GM19438 (cell line): Measurements from ENCODE around the gene TBC1D8B.

Experiments
- ATAC-seq: cut with Tn5 transposase; IDR thresholded peaks from one replicate; pipeline ENCODE4 v1.9.1; 2021; ENCODE audit warnings: low read depth; ENCODE audit not compliant: unreplicated experiment

Gene TBC1D8B

GRCh38 chrX:106894978-106895452, 92.5 kb downstream of the TBC1D8B start:
- ATAC-seq = no peak

DNA sequence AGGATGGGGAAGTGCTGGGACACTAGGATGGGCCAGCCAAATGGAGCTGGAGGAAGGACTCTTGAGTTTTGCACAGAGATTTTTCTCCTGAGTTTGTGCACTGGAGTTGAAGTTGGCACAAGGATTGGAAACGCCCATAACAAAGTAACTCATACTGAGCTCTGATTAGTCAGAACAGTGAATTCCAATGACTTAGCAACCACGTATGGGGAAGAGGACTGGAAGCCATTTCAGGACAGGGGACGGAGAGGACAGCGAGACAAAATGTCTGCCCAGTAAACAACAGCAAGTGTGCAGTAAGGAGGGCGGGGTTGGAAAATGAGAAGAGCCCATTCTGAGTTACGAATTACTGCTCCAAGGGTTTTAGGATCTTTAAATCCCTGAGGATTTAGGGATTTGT, 94.8 kb downstream of the TBC1D8B start:
- ATAC-seq = no peak

DNA sequence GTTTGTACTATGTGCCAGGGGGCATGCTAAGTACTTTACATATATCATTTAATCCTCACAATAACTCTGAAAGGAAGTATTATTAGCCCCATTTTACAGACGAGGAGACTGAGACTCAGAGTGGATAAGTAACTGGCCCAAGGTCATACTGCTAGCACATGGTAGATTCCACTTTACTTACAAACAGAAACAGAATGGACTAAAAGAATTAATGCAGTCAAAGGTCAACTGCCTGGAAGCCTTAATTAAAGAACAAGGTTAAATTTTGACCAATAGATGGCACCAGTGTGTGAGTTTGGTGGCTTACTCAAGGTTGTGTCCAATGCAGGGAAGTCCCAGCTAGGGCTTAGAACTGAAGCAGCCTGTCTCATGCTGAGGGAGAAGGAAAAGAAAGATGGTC, 96.0 kb downstream of the TBC1D8B start:
- ATAC-seq = peak; percentile 67

DNA sequence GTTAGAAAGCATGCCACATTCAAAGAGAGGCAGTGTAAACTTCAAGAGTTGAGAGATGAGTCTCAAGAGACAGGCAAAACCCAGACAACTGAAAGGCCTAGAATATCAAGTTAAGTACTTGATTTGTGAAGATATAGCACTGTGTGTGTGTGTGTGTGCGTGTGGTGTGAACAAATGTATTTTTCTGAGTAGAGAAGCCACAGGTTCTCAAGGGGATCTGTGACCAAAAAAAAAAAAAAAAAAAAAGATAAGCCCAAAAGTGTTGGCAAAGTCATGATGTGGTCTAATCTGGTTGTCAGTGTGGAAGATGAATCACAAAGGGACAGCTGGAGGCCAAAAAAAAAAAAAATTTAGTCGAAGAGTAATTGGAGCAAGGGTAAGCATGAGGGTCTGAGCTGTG, 96.8 kb downstream of the TBC1D8B start:
- ATAC-seq = no peak

DNA sequence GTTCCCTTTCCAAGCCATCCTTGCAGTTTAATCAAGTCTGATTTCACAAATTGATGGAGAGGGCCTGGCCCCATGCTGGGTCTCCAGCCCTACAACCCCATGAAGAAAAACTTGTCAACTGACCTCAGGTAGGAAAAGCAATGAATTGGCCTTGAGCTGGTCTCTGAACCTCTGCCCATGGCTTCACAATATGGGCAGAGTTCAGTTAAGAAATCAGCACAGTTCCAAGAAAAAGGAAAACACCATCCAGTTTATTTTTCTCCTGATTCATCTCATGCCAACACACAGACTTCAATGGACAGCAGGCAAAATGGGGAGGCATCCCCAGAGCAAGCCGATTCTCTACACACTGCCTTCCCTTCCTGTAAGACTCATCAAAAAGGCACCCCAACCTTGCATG, 97.4 kb downstream of the TBC1D8B start:
- no peak for ATAC-seq

- ATAC-seq = no peak
These were observed 98.9 kb downstream of the TBC1D8B start for GRCh38 chrX:106901341-106901740.

GRCh38 chrX:106901781-106902219, 99.3 kb downstream of the TBC1D8B start:
- no peak for ATAC-seq

GRCh38 chrX:106902684-106903083, 100.2 kb downstream of the TBC1D8B start:
- no peak for ATAC-seq

- no peak for ATAC-seq
These were observed 100.9 kb downstream of the TBC1D8B start, which contains the start of gene RIPPLY1 for GRCh38 chrX:106903291-106903824. RIPPLY1 (minus strand) TSS chrX:106903341; CDS start chrX:106903287, 54 bp downstream.

- no peak for ATAC-seq
These were observed 101.5 kb downstream of the TBC1D8B start for GRCh38 chrX:106903856-106904528.

DNA sequence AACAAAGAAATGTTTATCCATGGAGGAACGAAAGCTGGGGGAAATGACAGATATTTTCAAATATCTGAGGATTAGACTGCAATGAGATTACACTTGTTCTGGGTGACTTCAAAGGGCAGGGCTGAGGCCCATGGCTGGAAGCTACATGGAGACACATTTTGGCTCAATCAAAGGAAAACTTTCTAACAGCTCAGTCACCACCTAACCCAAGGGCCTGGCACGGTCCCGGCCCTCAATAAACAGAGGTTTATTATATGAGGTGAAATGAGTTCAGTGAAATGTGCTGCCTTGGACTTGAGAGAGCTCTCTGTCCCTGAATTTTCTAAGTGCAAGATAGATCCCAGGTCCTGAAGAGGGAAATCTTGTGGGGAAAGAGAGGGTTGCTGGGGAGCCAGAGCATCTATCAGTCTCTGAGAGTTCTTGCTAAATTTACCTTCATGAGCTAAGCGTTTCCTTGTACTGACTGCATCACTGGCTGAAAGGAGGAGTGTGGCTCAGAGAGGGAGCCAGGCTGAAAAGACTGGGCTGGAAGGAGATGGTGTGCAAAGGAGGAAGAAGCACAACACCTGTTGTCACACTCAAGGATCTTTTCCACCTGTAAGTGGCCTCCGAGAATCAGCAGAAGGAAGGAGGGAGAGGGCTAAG, 102.7 kb downstream of the TBC1D8B start:
- no peak for ATAC-seq

- no peak for ATAC-seq
These were observed 103.9 kb downstream of the TBC1D8B start for GRCh38 chrX:106906361-106906760.

GRCh38 chrX:106912864-106913263, 110.4 kb downstream of the TBC1D8B start:
- ATAC-seq = no peak

- ATAC-seq = no peak
These were observed 115.5 kb downstream of the TBC1D8B start for GRCh38 chrX:106917830-106918500.

DNA sequence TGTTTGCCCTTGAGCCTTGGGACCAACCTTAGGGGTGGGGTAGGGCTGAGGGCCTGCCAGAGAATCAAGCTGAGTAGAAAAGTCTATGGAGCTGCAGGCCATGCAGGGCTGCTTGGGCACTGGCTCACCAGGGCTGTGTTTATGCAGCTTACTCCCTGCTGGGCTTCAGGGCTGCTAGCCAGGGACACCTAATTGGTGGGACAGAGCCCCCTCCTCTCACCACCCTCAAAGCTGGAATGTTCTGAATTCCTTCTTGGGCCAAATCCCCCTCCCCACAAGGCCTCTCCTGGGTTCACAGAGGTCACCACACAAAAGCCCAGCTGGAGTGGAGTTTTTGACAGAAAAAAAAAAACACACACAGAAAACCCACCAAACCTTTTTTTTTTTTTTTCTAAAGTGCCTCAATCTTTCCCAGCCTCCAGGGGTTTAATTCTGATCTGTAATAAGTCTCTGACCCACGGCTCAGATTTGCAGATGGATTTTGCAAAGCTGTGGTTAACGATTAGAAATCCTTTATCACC, 117.5 kb downstream of the TBC1D8B start, which contains the start of gene CLDN2:
Gene CLDN2 (plus strand): TSS at position 471 of the 521 bp plus-strand sequence. CDS start 7,827 bp downstream, outside the sequence.
- no peak for ATAC-seq

DNA sequence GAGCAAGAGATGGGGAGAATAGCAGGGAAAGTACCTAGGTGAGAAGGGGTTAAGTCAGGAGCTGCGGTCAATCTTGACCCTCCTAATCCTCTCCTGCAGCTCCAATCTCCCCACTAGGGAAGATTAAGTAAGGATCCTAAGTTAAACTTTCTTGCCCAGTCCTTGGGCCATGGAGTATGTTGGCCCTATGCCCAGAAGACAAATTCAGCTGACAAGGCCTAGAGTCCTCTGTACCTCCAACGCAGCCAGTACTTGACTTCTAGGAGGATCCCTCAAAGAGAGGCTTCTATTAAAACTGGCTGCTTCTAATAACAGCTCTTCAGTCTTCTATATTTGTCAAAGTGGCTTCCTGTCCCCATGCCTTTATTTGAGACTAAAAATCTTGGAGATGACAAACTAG, 119.2 kb downstream of the TBC1D8B start:
- ATAC-seq = no peak
